ENCODE data around the gene XKR7. TPM values are rescaled to one million over a fixed set of nuclear protein-coding genes. Genes with fewer than 3 reads are reported as not detected.

XKR7 gene
- total RNA-seq, 2 experiments from 2014 or later: not detected

- CTCF ChIA-PET: interaction anchor here (1.0 kb wide), 1 partner anchor 27 kb away, joined by 3 read pairs; no protein-coding TSS in a partner anchor
- TF ChIP-seq CTCF (IDR thresholded peaks at IDR 0.05): no peak
- no peak for DNase-seq
These were observed 37.0 kb downstream of the XKR7 start for GRCh38 chr20:32004963-32005362.

GRCh38 chr20:32006053-32006452 lies 38.1 kb downstream of the XKR7 start:
- Mint-ChIP-seq H3K36me3 (ENCODE audit: low read depth) (no peaks in the 10 kb centered on the region), H3K9me3 (no peaks in the 10 kb centered on the region)
- CTCF ChIA-PET: no interaction called here

More at GRCh38 chr20:32004963-32005362, 37.0 kb downstream of the XKR7 start:
- no peak for ATAC-seq
- Mint-ChIP-seq H3K9me3 (no peaks in the 10 kb centered on the region), H3K36me3 (ENCODE audit: low read depth) (no peaks in the 10 kb centered on the region), H3K4me1 (ENCODE audit: low read depth) (no peaks in the 10 kb centered on the region), H3K4me3 (no peak overlapping the region), H3K27me3 (peaks cover 1% of the 10 kb centered on the region), H3K27ac (no peak overlapping the region)
- intact Hi-C loops (cut with micrococcal nuclease): no loop called here
- POLR2A ChIA-PET: interaction anchor here (1.2 kb wide), 1 partner anchor 15 kb away, joined by 3 read pairs; no protein-coding TSS in a partner anchor

GRCh38 chr20:32006841-32007786 lies 39.2 kb downstream of the XKR7 start:
- no peaks in the 10 kb centered on the region for H3K9me3 Mint-ChIP-seq
- ATAC-seq: no peak
- intact Hi-C loops (cut with micrococcal nuclease): no loop called here
- ChIA-PET CTCF (interaction anchor here (0.8 to 2.3 kb wide), 2 partner anchors 24 to 55 kb away, joined by 4 to 9 read pairs; partner anchors contain the start of gene PDRG1), POLR2A (interaction anchor here (0.5 kb wide), 1 partner anchor 59 kb away, joined by 3 read pairs; no protein-coding TSS in a partner anchor)
- peaks cover 1% of the 10 kb centered on the region for H3K27me3 Mint-ChIP-seq
- no peaks in the 10 kb centered on the region for H3K36me3 Mint-ChIP-seq (ENCODE audit: low read depth)
- no peaks in the 10 kb centered on the region for H3K4me1 Mint-ChIP-seq (ENCODE audit: low read depth)
- H3K27ac Mint-ChIP-seq: no peak overlapping the region
- no peak for DNase-seq
- no peak overlapping the region for H3K4me3 Mint-ChIP-seq
- TF ChIP-seq CTCF (IDR thresholded peaks at IDR 0.05): no peak

More at GRCh38 chr20:32006053-32006452, 38.1 kb downstream of the XKR7 start:
- ATAC-seq (no peak), DNase-seq (no peak)
- intact Hi-C loops (cut with micrococcal nuclease): no loop called here
- Mint-ChIP-seq H3K4me3 (no peak overlapping the region), H3K4me1 (ENCODE audit: low read depth) (no peaks in the 10 kb centered on the region), H3K27me3 (peaks cover 1% of the 10 kb centered on the region), H3K27ac (no peak overlapping the region)
- POLR2A ChIA-PET: no interaction called here
- no peak for TF ChIP-seq CTCF (IDR thresholded peaks at IDR 0.05)

- Mint-ChIP-seq H3K27ac (no peak overlapping the region), H3K4me1 (ENCODE audit: low read depth) (no peaks in the 10 kb centered on the region), H3K4me3 (no peak overlapping the region), H3K9me3 (no peaks in the 10 kb centered on the region), H3K27me3 (peaks cover 1% of the 10 kb centered on the region), H3K36me3 (ENCODE audit: low read depth) (no peaks in the 10 kb centered on the region)
- POLR2A ChIA-PET: interaction anchor here (0.5 kb wide), 1 partner anchor 60 kb away, joined by 3 read pairs; no protein-coding TSS in a partner anchor
- CTCF ChIA-PET: interaction anchor here (0.8 to 2.3 kb wide), 2 partner anchors 23 to 56 kb away, joined by 4 to 9 read pairs; partner anchors contain the start of gene PDRG1
- no peak for ATAC-seq
- TF ChIP-seq CTCF (IDR thresholded peaks at IDR 0.05): no peak
- intact Hi-C loops (cut with micrococcal nuclease): no loop called here
- no peak for DNase-seq
These were observed 40.1 kb downstream of the XKR7 start for GRCh38 chr20:32007787-32008616.
